Loucy (cell line): ENCODE data around the gene ZNF783.

Experiments
- H2AFZ ChIP-seq: fragments of 200-600 bp; sonication (generic); 2 replicates; pipeline ENCODE4 v1.6.0; 2016; ENCODE audit warnings: antibody characterized with exemption, mild to moderate bottlenecking, low read length, moderate library complexity
- H3F3A ChIP-seq: fragments of 200-600 bp; 2 replicates; pipeline ENCODE4 v1.6.0; 2016; ENCODE audit warnings: antibody characterized with exemption, low read depth, mild to moderate bottlenecking
- H3K27me3 ChIP-seq: fragments of 200-600 bp; sonication (generic); 2 replicates; pipeline ENCODE4 v1.6.1; 2014; ENCODE audit warnings: low read length, mild to moderate bottlenecking; ENCODE audit not compliant: insufficient read depth, poor library complexity, severe bottlenecking
- H3K36me3 ChIP-seq: fragments of 200-600 bp; sonication (generic); 2 replicates; pipeline ENCODE4 v1.6.1; 2016; ENCODE audit warnings: low read length; ENCODE audit not compliant: insufficient read depth
- H3K4me1 ChIP-seq: fragments of 200-600 bp; sonication (generic); 2 replicates; pipeline ENCODE4 v1.5.1; 2014; ENCODE audit warnings: low read length, mild to moderate bottlenecking; ENCODE audit not compliant: insufficient read depth, poor library complexity, severe bottlenecking
- H3K4me2 ChIP-seq: fragments of 200-600 bp; sonication (generic); 2 replicates; pipeline ENCODE4 v1.6.0; 2014; ENCODE audit warnings: antibody characterized with exemption, low read length, low read depth, mild to moderate bottlenecking; ENCODE audit not compliant: poor library complexity, severe bottlenecking
- H3K4me3 ChIP-seq: fragments of 200-600 bp; sonication (generic); 2 replicates; pipeline ENCODE4 v1.5.1; 2014; ENCODE audit warnings: low read length, mild to moderate bottlenecking, mixed read lengths; ENCODE audit not compliant: poor library complexity, severe bottlenecking
- H3K79me2 ChIP-seq: fragments of 200-600 bp; sonication (generic); 2 replicates; pipeline ENCODE4 v1.6.1; 2014; ENCODE audit warnings: low read length; ENCODE audit not compliant: insufficient read depth
- H3K9ac ChIP-seq: fragments of 200-600 bp; sonication (generic); 2 replicates; pipeline ENCODE4 v1.6.0; 2014; ENCODE audit warnings: mild to moderate bottlenecking, low read depth, low read length, moderate library complexity; ENCODE audit not compliant: poor library complexity, severe bottlenecking
- H3K9me2 ChIP-seq: fragments of 200-600 bp; sonication (generic); replicated peaks from 2 replicates; pipeline ENCODE4 v1.6.1; 2016; ENCODE audit warnings: low read depth, low read length, mixed read lengths
- H3K9me3 ChIP-seq: fragments of 200-600 bp; sonication (generic); 2 replicates; pipeline ENCODE4 v1.6.1; 2014; ENCODE audit warnings: mild to moderate bottlenecking, antibody characterized with exemption, low read length, low read depth; ENCODE audit not compliant: insufficient read depth
- H4K20me1 ChIP-seq: fragments of 200-600 bp; sonication (generic); 2 replicates; pipeline ENCODE4 v1.6.0; 2014; ENCODE audit warnings: antibody characterized with exemption, low read length, mild to moderate bottlenecking; ENCODE audit not compliant: insufficient read depth, poor library complexity, severe bottlenecking
- EZH2phosphoT487 ChIP-seq: fragments of 200-600 bp; IDR thresholded peaks from 2 replicates; pipeline ENCODE4 v1.6.1; 2018; ENCODE audit warnings: antibody characterized with exemption, mild to moderate bottlenecking, moderate library complexity, borderline replicate concordance
- TF ChIP-seq, protein P1 (sequence below): fragments of 200-600 bp; sonication (generic); conservative IDR thresholded peaks from 2 replicates; pipeline ENCODE4 v1.5.1; 2014; ENCODE audit warnings: mild to moderate bottlenecking, antibody characterized with exemption, low read length

The ZNF783 gene

DNA sequence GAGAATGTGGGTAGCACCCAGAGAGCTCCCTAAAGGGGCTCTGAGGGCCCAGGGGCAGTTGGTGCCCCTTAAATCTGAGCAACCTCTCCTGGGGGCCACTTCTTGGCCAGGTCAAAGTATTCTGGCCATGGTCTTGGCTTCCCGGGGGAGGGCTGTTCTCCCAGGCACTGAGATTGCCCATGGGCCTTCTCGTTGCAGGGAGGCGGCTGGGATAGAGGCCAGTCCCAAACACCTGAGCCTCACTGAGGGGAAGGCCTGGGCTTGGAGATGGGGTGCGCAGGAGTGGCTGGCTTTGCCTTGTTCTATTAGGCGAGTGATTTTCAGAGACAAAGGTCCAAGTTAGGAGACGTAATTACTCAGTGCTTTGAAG is 33.5 kb downstream of the ZNF783 start:
- Histone ChIP-seq H3K36me3 (no peaks in the 10 kb centered on the region), H4K20me1 (no peaks in the 10 kb centered on the region), H3K79me2 (no peaks in the 10 kb centered on the region), H3K9ac (no peak overlapping the region), H2AFZ (no peak overlapping the region), H3K9me3 (no peaks in the 10 kb centered on the region), H3K4me3 (no peak overlapping the region), H3K4me2 (no peak overlapping the region), H3K27me3 (no peaks in the 10 kb centered on the region), H3F3A (no peaks in the 10 kb centered on the region), H3K9me2 (no peaks in the 10 kb centered on the region), H3K4me1 (no peaks in the 10 kb centered on the region)
- TF ChIP-seq, protein P1, sequence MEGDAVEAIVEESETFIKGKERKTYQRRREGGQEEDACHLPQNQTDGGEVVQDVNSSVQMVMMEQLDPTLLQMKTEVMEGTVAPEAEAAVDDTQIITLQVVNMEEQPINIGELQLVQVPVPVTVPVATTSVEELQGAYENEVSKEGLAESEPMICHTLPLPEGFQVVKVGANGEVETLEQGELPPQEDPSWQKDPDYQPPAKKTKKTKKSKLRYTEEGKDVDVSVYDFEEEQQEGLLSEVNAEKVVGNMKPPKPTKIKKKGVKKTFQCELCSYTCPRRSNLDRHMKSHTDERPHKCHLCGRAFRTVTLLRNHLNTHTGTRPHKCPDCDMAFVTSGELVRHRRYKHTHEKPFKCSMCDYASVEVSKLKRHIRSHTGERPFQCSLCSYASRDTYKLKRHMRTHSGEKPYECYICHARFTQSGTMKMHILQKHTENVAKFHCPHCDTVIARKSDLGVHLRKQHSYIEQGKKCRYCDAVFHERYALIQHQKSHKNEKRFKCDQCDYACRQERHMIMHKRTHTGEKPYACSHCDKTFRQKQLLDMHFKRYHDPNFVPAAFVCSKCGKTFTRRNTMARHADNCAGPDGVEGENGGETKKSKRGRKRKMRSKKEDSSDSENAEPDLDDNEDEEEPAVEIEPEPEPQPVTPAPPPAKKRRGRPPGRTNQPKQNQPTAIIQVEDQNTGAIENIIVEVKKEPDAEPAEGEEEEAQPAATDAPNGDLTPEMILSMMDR, result no peak
- TF ChIP-seq EZH2phosphoT487, result no peak

DNA sequence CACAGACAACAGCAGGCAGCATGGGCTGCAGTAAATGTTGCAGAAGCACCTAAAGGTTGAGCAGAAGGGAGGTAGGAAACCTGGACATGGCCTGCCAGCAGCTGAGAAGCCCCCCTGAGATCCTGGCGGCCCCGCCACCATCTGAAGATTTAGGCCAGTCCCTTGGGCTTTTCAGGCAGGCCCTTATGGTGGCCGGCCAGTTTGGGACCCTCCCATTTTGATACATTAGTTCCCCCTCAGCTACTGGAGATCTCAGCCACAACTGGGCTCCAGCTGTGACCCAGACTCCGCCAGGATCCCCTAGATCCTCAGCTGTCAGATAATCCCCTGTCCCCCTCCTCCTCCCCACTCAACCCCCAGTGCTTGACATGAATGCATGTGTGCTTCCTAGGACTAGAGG is 34.4 kb downstream of the ZNF783 start:
- no peaks in the 10 kb centered on the region for H3K36me3 ChIP-seq
- no peak overlapping the region for H3K9ac ChIP-seq
- no peaks in the 10 kb centered on the region for H3K9me2 ChIP-seq
- no peak overlapping the region for H2AFZ ChIP-seq
- no peak overlapping the region for H3K4me3 ChIP-seq
- H3K27me3 ChIP-seq, result no peaks in the 10 kb centered on the region
- TF ChIP-seq EZH2phosphoT487, result no peak
- TF ChIP-seq, protein P1, result no peak
- H3K79me2 ChIP-seq, result no peaks in the 10 kb centered on the region
- H4K20me1 ChIP-seq, result no peaks in the 10 kb centered on the region
- no peak overlapping the region for H3K4me2 ChIP-seq
- no peaks in the 10 kb centered on the region for H3K4me1 ChIP-seq
- no peaks in the 10 kb centered on the region for H3K9me3 ChIP-seq
- H3F3A ChIP-seq, result no peaks in the 10 kb centered on the region

DNA sequence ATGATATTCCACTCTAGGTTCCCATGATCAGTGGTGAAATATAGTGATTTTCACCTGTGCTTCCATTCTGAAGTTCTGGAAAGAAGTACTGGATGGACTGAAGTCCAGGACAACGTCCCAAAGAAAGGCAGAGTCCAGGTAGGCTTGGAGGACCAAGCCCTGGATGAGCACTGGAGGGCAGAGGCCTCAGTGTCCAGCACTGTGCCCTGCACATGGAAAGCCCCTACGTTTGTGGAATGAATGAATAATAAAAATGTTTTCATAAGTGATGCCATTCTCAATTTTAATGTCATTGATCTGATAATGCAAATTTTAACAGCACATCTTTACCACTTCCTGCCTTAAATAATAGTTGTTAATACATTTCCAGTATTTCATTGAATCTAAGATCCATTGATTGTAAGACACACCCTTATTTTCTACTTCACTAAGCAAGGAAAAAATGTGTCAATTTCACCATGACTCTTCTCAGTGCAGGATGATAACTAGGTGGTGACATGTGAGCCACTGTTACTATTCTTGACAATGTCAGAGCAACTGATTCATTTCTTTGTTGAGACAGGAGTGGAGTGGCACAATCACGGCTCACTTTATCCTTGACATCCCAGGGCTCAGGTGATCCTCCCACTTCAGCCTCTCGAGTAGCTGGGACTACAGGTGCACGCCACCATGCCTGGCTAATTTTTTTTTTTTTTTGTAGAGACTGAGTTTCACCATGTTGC is 35.2 kb downstream of the ZNF783 start:
- no peak overlapping the region for H3K9ac ChIP-seq
- no peaks in the 10 kb centered on the region for H3K9me2 ChIP-seq
- H3K4me3 ChIP-seq, result no peak overlapping the region
- no peaks in the 10 kb centered on the region for H3K9me3 ChIP-seq
- no peaks in the 10 kb centered on the region for H3F3A ChIP-seq
- H3K36me3 ChIP-seq, result no peaks in the 10 kb centered on the region
- no peaks in the 10 kb centered on the region for H3K79me2 ChIP-seq
- H3K4me2 ChIP-seq, result no peak overlapping the region
- TF ChIP-seq EZH2phosphoT487, result no peak
- TF ChIP-seq, protein P1, result no peak
- H4K20me1 ChIP-seq, result no peaks in the 10 kb centered on the region
- no peaks in the 10 kb centered on the region for H3K4me1 ChIP-seq
- no peak overlapping the region for H2AFZ ChIP-seq
- no peaks in the 10 kb centered on the region for H3K27me3 ChIP-seq
